DND-41 (cell line): Measurements from ENCODE around the gene EIPR1.
"Not testable (repeated sequence)": the region's sequence is repeated elsewhere in the genome, so short reads cannot be mapped to it uniquely, and the experiment has no call there.

Experiments used
- ATAC-seq: fragments of 200-7000 bp; cut with Tn5 transposase; 3 replicates; pipeline ENCODE4 v1.9.1; 2021; ENCODE audit warnings: low read depth; ENCODE audit not compliant: insufficient read depth
- DNase-seq: peaks from one replicate; pipeline ENCODE4 v3.0.0-alpha.2; 2020
- H2AFZ ChIP-seq: 2 replicates; pipeline ENCODE4 v1.6.0; 2012; ENCODE audit warnings: low read depth, low read length
- H3K27ac ChIP-seq: 2 replicates; pipeline ENCODE4 v1.5.1; 2012; ENCODE audit warnings: low read length, inconsistent platforms
- H3K27me3 ChIP-seq: fragments of 200-600 bp; sonication (generic); 2 replicates; pipeline ENCODE4 v1.6.0; 2012; ENCODE audit warnings: low read length, mild to moderate bottlenecking, inconsistent platforms; ENCODE audit not compliant: insufficient read depth, poor library complexity
- H3K36me3 ChIP-seq: 2 replicates; pipeline ENCODE4 v1.5.1; 2012; ENCODE audit warnings: low read length, inconsistent platforms; ENCODE audit not compliant: insufficient read depth
- H3K4me1 ChIP-seq: 2 replicates; pipeline ENCODE4 v1.5.1; 2012; ENCODE audit warnings: mild to moderate bottlenecking, low read length; ENCODE audit not compliant: insufficient read depth
- H3K4me2 ChIP-seq: 2 replicates; pipeline ENCODE4 v1.6.0; 2012; ENCODE audit warnings: mild to moderate bottlenecking, moderate library complexity, low read length, inconsistent platforms; ENCODE audit not compliant: insufficient read depth
- H3K4me3 ChIP-seq, 2 experiments: fragments of 200-600 bp in 1 of 2; shearing (Covaris generic) in 1 of 2; 2 replicates each; pipeline ENCODE4 v1.5.1; 2012 to 2016; ENCODE audit warnings: inconsistent platforms in 2 of 2, low read length in 2 of 2, mild to moderate bottlenecking in 2 of 2, low read depth in 1 of 2, moderate library complexity in 1 of 2
- H3K79me2 ChIP-seq: 2 replicates; pipeline ENCODE4 v1.6.0; 2012; ENCODE audit warnings: low read length, inconsistent platforms; ENCODE audit not compliant: insufficient read depth
- H3K9ac ChIP-seq: 2 replicates; pipeline ENCODE4 v1.6.0; 2012; ENCODE audit warnings: low read depth, mild to moderate bottlenecking, inconsistent platforms, low read length, moderate library complexity
- H3K9me3 ChIP-seq: 2 replicates; pipeline ENCODE4 v1.5.1; 2012; ENCODE audit warnings: low read length, moderate library complexity, mild to moderate bottlenecking, inconsistent platforms; ENCODE audit not compliant: insufficient read depth, severe bottlenecking
- H4K20me1 ChIP-seq: 2 replicates; pipeline ENCODE4 v1.6.0; 2012; ENCODE audit warnings: low read length; ENCODE audit not compliant: insufficient read depth
- EZH2 ChIP-seq: IDR thresholded peaks from 3 replicates; pipeline ENCODE4 v1.6.1; 2012; ENCODE audit warnings: borderline replicate concordance, low read depth, mild to moderate bottlenecking, moderate library complexity, low read length, inconsistent platforms; ENCODE audit not compliant: severe bottlenecking
- TF ChIP-seq, protein P1 (sequence below): IDR thresholded peaks from 2 replicates; pipeline ENCODE4 v1.5.1; 2012; ENCODE audit warnings: borderline replicate concordance, low read length, moderate library complexity, mild to moderate bottlenecking; ENCODE audit not compliant: poor library complexity, severe bottlenecking; ENCODE audit errors: extremely low read depth

Gene EIPR1

DNA sequence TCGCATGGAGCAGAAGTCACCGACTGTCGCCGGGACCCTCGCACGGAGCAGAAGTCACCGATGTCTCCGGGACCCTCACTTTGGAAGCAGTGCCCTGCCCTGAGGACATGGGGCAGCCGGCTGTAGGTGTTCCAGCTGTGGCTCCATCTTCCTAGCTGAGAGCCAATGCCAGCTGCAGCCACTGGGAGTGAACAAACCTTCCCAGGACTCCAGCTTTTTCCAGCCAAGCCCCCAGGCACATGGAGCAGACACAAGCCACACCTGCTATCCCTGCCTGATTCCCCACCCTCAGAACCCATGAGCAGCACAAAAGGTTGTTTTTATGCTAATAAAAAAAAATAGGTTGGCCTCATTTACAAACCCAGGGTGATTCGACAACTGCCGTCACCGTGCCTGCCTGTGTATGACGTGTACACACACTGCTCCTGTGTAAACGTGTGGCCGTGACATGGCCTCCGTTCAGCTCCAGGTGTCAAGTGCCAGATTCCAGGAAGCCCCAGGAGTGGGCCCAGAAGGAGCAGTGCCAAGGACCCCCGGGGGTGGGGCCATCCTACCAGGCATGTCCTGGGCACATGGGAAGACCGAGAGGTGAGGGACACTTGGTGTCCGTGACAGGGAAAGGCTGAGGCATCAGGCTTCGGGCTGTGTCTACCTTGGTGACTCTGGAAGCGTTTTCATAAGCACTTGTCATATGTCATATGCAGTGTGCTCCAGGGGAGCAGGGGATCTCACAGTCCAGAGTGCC is 91.5 kb downstream of the EIPR1 start:
- Histone ChIP-seq H3K36me3 (no peaks in the 10 kb centered on the region), H3K27ac (no peak overlapping the region), H3K4me3 (no peak overlapping the region), H3K79me2 (no peaks in the 10 kb centered on the region), H4K20me1 (no peaks in the 10 kb centered on the region), H3K9me3 (peaks cover 6% of the 10 kb centered on the region), H3K9ac (no peak overlapping the region), H3K4me1 (no peaks in the 10 kb centered on the region), H3K27me3 (no peaks in the 10 kb centered on the region), H3K4me2 (no peak overlapping the region), H2AFZ (no peak overlapping the region)
- TF ChIP-seq, protein P1, sequence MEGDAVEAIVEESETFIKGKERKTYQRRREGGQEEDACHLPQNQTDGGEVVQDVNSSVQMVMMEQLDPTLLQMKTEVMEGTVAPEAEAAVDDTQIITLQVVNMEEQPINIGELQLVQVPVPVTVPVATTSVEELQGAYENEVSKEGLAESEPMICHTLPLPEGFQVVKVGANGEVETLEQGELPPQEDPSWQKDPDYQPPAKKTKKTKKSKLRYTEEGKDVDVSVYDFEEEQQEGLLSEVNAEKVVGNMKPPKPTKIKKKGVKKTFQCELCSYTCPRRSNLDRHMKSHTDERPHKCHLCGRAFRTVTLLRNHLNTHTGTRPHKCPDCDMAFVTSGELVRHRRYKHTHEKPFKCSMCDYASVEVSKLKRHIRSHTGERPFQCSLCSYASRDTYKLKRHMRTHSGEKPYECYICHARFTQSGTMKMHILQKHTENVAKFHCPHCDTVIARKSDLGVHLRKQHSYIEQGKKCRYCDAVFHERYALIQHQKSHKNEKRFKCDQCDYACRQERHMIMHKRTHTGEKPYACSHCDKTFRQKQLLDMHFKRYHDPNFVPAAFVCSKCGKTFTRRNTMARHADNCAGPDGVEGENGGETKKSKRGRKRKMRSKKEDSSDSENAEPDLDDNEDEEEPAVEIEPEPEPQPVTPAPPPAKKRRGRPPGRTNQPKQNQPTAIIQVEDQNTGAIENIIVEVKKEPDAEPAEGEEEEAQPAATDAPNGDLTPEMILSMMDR, result no peak
- TF ChIP-seq EZH2, result no peak
- ATAC-seq (no peak), DNase-seq (no peak)

DNA sequence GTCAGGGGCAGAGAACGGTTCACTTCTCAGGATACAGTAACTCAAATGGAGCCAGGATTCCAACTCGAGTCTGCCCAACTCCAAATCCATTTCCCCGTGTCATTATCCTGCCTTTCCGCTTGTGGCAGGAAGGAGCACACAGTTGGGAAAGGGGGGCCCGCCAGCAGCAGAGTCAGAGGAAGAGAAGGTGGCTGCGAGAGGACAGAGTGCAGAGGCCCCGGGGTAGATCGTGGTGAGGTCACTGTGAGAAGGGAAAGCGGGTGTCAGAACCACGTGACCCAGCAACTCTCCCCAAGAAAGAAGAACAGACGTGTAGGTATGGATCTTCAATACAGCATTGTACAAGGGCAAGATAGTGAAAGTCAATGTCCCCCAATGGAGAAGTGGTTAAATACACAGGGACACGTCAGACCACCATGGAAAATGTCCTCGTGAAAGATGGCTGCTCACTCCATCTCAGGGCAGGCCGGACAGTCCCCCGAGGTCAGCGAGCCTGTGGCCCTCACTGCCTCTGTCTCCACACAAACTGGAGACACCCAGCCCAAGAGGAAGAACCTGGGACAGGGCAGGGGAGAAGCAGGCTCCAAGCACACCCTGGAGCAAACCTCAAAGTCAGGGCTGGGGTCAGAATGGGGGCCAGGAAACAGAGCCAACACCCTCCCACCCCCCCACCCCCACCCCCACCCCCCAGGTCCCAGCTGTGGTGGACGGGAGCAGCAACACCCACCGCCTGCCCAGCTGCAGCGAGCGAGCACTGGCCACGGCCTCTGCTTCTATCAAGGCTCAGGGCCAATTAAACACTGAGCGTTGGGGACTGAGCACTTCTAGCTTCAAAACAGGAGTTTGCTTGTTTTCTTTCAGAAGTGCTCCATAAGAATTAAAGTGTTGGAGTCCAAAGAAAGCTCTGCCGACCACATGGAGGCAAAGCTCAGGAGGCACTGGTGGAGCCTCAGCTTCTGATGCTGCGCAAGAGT is 92.7 kb downstream of the EIPR1 start:
- no peak for ATAC-seq
- Histone ChIP-seq H3K36me3 (no peaks in the 10 kb centered on the region), H3K27me3 (no peaks in the 10 kb centered on the region), H3K4me3 (no peak overlapping the region), H3K4me1 (no peaks in the 10 kb centered on the region), H3K4me2 (no peak overlapping the region), H4K20me1 (no peaks in the 10 kb centered on the region), H2AFZ (no peak overlapping the region), H3K79me2 (no peaks in the 10 kb centered on the region), H3K9me3 (peaks cover 6% of the 10 kb centered on the region), H3K9ac (no peak overlapping the region), H3K27ac (no peak overlapping the region)
- no peak for DNase-seq
- no peak for TF ChIP-seq EZH2
- TF ChIP-seq, protein P1, result no peak

DNA sequence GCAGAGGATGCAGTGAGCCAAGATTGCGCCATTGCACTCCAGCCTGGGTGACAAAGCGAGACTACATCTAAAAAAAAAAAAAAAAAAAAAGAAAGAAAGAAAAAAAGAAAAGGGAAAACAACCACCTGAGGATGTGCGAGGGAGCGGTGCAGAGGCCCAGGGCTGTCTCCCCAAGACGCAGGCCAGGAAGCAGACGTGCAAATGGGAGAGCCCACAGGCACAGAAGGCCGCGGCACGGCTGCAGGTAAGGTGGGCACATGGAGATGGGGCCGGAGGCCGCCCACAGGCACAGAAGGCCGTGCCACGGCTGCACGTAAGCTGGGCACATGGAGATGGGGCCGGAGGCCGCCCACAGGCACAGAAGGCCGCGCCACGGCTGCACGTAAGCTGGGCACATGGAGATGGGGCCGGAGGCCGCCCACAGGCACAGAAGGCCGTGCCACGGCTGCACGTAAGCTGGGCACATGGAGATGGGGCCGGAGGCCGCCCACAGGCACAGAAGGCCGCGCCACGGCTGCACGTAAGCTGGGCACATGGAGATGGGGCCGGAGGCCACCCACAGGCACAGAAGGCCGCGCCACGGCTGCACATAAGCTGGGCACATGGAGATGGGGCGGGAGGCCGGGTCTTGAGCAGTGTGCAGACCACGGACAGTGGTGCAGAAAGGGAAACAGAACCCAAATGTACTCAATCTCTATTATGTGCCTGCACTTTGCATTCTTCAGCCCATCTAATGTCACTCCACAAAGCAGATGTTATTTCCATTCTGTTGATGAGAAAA is 93.6 kb downstream of the EIPR1 start:
- ATAC-seq, H3K79me2 ChIP-seq, H2AFZ ChIP-seq, H3K4me3 ChIP-seq, H3K4me2 ChIP-seq, H3K9me3 ChIP-seq, DNase-seq, H3K9ac ChIP-seq, H3K4me1 ChIP-seq, H4K20me1 ChIP-seq, H3K27me3 ChIP-seq, H3K36me3 ChIP-seq, H3K27ac ChIP-seq: not testable (repeated sequence)

DNA sequence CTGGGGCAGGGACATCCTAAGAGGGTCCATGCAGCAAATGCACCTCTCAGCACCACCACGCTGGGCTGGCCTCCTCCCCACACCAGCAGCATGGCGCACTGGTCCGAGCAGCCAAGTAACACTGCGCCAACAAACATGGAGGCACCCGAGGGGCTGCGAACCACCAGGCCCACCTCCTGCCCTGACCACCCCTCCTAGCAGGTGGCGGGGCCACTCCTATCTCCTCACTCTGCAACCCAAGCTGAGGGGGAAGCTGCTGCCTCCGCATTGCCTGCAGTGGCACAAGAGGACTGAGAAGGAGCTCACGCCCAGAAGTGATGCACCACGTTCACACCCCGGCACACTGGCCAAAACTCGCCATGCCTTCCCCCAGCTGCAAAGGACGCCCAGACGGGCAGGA is 94.4 kb downstream of the EIPR1 start:
- no peak overlapping the region for H3K9ac ChIP-seq
- H3K79me2 ChIP-seq, result no peaks in the 10 kb centered on the region
- H4K20me1 ChIP-seq, result no peaks in the 10 kb centered on the region
- DNase-seq, result no peak
- H3K4me1 ChIP-seq, result no peaks in the 10 kb centered on the region
- TF ChIP-seq, protein P1, result no peak
- TF ChIP-seq EZH2, result no peak
- H2AFZ ChIP-seq, result no peak overlapping the region
- no peak for ATAC-seq
- no peaks in the 10 kb centered on the region for H3K27me3 ChIP-seq
- no peak overlapping the region for H3K4me3 ChIP-seq
- H3K36me3 ChIP-seq, result no peaks in the 10 kb centered on the region
- no peak overlapping the region for H3K4me2 ChIP-seq
- peaks cover 6% of the 10 kb centered on the region for H3K9me3 ChIP-seq
- no peak overlapping the region for H3K27ac ChIP-seq
